ENCODE results near the gene PDZRN4. TPM values are rescaled to one million over a fixed set of nuclear protein-coding genes. Genes with fewer than 3 reads are reported as not detected.

The PDZRN4 gene
- total RNA-seq, 2 donors from 2014 or later: 0.34 to 0.50 TPM

DNA sequence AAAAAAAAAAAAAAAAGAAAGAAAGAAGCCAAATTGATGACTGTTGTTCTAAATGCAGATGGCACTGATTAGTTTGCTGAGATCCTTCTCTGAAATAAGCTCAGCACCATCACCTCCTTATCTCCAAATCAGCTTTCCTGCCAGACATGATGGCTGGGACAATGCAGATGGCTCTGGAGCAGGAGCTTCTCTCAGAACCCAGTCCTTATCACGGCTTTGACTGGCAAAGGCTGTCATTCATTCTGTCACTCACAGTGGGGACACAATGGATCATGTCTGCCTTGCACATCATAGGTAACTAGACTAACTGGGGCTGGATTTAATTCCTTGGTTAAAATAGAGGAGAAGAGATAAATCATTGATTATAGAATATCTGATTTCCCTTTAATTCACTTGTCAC lies 146.3 kb downstream of the PDZRN4 start:
- ATAC-seq: no peak
- intact Hi-C loops (cut with DNase I): no loop called here
- DNase-seq: no peak

DNA sequence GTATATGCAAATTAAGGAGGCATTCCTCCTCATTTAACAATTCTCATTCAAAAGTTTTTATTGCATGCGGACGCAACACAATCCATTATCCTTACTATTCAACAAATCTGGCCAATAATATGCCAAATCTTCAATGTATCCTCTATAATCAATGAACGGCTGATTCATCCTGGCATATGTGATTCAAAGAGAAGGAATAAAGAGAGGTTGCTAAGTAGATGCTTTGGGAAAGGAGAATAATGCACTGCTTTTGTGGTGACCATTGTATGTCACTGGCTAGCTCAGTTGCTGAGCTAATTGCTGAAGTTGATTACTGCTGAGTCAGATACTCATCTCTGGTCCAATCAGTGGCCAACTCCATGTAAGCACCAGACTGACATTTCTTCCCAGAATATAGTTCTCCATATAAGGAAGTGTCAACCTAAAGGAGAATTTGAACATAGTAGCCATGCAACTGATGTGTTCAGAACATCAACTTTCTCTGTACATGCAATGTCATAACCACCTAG lies 148.0 kb downstream of the PDZRN4 start:
- DNase-seq (no peak), ATAC-seq (no peak)
- intact Hi-C loops (cut with DNase I): no loop called here

DNA sequence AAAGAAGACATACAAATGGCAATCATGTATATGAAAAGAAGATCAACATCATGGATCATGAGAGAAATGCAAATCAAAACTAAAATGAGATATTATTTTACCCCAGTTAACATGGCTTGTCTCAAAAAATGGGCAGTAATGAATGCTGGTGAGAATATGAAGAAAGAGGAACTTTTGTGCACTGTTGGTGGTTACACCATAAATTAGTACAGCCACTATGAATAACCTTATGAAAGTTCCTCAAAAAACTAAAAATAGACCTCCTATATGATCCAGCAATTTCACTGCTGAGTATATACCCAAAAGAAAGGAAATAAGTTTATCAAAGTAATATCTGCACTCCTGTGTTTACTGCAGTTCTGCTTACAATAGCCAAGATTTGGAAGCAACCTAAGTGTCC lies 151.7 kb downstream of the PDZRN4 start:
- intact Hi-C loops (cut with DNase I): no loop called here
- ATAC-seq (no peak), DNase-seq (no peak)

DNA sequence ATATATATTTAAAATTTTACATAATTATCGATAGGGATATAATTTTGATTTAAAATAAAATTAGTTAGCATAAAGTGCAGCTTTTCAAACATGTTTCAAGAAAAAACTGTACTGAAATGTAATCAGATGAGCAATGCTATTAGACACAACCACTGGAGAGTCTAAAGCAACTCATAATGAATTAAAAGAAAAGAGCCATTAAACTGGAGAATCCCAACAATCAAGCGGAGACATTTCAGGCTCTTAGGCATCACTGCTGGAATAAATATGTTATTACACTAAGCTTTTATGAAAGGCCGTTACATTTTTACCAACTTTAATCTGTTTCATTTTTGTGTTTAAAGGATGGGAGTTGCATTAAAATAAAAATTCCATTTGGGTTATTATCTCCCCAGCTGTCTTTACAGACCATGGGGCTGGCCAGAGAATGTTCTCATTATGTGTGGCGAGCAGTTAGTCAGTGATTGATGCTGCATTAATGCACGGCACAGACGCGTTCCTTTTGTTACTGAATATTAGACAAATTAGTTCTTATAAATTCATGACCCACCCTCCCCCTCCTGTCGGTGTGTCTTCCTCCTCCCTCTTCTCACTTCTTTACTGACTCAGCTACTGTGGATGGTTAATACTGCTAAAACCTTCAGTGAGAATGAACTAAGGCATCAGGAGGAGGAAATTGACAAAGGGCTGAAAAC lies 156.8 kb downstream of the PDZRN4 start:
- no peak for ATAC-seq
- intact Hi-C loops (cut with DNase I): no loop called here
- DNase-seq: no peak

DNA sequence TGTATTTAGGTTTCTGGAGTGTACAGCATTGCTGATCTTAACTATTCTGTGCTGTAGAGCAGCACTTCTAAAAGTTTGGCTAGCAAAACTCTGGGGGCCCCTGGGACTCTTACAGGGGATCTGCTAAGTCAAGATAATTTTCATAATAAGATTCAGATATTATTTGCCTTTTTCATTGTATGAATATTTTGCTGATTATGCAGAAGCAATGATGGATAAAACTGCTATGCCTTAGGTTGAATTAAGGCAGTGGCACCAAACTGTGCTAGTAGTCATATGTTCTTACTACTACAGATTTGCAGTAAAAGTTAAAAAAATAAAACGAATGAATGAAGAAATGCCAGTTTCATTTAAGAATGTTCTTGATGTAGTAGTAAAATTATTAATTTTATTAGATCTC lies 160.1 kb downstream of the PDZRN4 start:
- ATAC-seq: no peak
- intact Hi-C loops (cut with DNase I): no loop called here

DNA sequence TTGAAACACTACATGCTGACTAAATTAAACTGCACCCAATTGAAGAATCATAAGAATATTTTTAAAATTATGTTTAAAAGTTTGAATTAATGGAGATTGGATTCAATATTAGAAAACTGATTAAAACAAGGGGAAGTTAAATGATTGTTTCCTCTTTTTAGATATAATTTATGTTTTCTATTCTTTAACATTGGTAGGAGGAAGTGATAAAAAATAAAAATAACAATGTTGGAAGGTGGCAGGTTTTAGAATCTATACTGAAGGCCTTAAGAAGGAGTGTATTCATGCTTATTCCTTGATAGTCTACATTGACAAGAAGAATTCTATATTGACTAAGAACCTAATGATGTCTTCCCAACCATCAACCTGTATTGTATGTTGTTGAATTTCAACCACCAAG lies 168.1 kb downstream of the PDZRN4 start:
- no peak for DNase-seq
- intact Hi-C loops (cut with DNase I): no loop called here
- no peak for ATAC-seq

More for the DNA sequence above, 160.1 kb downstream of the PDZRN4 start:
- no peak for DNase-seq

DNA sequence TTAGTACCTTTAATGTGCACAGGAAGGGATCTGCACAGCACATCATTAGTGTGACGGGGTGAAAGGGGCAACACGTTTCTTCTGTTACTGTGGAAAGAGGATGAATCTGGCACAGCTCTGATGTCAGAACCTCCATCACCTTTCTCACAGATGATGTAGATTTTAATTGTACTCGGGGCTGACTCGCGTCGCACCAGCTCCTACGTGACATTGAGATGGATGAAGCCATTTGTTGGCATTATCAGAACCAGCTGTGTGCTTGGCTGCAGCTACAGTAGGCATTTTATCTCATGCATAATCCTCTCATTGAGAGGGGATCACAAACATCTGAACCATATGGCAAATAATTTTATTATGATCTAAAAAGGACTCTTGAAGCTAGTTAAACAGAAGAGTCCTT lies 173.6 kb downstream of the PDZRN4 start:
- no peak for ATAC-seq
- intact Hi-C loops (cut with DNase I): no loop called here
- no peak for DNase-seq

DNA sequence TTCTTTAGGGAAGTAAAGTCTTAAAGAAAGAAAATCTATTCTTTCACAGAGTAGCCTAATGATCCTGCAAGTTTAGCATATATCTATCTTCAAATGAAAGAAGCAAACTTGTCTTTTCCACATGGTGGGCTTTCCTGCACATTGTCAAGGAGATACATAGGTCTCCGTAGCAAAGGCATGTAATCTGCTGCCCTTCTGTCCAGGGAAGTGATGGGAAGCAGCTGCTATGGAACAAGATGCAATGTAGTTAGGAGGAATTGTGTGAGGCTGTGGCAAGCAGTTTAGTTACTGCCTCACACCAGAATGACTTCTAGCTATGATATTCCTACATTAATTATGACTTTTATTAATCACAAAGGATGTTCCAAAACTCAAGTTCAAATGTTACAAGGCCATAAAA lies 174.4 kb downstream of the PDZRN4 start:
- intact Hi-C loops (cut with DNase I): no loop called here
- ATAC-seq (no peak), DNase-seq (no peak)

DNA sequence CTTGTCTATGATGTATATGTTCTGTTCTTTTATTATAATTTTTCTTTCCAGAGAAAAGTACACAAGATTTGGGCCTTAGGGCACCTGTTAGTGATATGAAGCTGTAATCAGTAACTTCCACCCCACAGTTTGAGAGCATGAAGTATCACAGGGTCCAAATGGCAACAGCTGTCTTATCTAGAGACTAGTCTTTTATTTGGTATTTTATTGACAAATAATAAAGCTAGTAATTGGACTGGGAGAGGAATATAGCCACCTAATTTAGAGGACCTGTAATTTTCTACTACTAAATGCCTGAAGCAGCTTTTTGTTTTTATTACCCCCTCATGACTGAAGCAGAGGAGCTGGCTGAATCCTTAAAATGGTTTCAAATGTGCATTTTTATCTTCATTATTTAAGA lies 174.8 kb downstream of the PDZRN4 start:
- DNase-seq: no peak
- no peak for ATAC-seq
- intact Hi-C loops (cut with DNase I): no loop called here

DNA sequence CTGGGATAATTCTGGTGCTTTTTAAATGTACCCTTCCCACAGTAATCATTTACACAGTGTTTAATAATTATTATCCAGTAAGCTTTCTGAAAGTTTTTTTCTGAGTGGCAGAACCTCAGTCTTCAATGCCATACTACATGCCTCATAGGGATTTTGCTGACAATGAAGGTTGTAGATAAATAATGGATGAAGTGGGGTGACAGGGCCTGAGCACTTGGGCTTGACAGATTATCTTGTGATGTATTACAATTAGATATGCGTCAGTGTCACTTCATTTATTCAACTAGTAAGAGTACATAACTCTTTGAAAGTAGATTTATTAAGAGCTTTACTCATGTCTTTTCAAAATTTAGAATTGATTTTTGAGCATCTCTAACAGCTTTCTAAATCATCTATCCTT lies 176.1 kb downstream of the PDZRN4 start:
- intact Hi-C loops (cut with DNase I): no loop called here
- ATAC-seq: no peak
- DNase-seq: no peak

DNA sequence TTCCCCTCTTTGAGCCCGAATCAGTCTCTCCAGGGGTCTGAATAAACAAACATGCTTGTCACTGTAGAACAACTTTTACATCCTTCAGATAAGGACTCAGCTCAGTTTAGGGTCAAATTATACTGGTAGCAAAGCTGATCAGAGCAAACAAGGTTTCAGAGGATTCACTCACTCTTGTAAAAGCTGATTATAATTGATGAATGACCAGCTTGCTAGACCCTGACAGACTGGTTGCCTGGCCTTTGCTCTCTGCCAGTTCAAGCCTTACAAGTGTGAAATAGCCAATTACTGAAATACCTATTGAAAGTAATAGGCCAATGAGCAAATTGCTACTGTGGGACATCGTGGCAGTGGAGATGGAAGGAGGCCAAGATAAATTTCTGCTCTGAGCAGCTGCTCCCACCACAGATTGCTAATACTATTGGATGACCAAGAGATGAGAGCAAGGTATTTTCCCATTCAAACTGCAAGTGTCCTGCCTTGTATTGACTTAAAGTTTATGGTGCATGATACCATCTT lies 177.6 kb downstream of the PDZRN4 start:
- ATAC-seq (no peak), DNase-seq (no peak)
- intact Hi-C loops (cut with DNase I): no loop called here

DNA sequence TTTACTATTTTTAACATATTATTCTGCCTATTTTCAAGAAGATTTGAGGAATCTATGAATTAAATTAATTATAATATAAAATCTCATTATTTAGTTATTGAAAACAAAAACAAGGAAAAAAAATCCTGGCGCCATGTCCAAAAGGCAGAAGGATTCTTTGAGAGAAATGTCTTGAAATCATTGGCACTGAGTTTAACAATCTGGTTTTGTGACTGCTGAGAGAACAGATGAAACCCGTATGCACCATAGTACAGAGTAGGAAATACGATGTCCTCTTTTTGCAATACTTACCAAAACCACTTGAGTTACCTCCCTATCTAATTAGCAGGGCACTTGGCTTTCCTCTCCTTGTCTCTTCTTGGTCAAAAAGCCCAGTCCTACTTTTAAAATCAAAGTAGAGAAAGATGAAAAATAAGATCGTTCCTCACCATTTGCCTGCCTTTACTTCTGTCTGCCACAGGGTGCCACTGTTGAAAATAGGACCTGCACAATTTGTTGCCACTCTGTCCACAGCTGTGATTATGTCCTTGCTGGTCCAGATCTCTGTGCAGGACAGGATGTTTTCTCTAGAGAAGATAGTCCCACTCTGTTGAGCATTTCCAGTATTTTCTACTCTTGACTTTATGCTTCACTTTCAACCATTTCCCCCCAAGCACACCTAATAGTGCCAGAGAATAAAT lies 179.7 kb downstream of the PDZRN4 start:
- intact Hi-C loops (cut with DNase I): no loop called here
- DNase-seq (no peak), ATAC-seq (no peak)

DNA sequence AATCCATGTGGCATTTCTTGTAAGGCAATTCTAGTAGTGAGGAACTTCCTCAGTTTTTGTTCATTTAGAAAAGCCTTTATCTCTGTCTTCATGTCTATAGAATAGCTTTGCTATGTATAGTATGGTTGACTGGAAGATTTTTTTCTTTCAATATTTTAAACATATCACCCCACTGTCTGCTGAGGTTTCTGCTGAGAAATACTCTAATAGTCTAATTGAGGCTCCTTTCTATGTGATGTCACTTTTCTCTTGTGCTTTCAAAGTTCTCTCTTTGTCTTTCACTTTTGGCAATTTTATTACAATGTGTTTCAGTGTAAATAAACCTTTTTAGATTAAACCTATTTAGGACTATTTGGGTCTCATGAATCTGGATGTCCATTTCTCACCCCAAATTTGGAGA lies 192.8 kb downstream of the PDZRN4 start:
- ATAC-seq (no peak), DNase-seq (no peak)
- intact Hi-C loops (cut with DNase I): no loop called here

DNA sequence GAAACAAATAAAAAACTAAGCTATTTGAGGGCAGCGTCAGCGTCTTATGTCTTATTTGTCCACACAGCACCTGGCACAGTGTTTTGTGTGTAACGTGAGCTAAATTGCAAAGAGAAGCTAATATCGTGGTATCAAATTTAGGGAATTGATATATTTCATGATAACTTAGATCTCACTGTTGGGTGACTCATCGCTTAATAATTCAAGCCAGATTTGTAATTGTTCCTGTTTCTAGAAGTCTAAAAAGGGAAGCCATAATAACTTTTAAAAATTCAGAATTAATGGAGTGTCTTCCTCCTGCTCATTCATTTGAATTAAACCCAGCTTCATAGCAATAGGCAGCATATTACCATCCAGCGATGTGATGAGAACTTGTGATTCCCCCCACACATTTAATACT lies 214.7 kb downstream of the PDZRN4 start:
- no peak for DNase-seq
- intact Hi-C loops (cut with DNase I): no loop called here
- ATAC-seq: no peak

DNA sequence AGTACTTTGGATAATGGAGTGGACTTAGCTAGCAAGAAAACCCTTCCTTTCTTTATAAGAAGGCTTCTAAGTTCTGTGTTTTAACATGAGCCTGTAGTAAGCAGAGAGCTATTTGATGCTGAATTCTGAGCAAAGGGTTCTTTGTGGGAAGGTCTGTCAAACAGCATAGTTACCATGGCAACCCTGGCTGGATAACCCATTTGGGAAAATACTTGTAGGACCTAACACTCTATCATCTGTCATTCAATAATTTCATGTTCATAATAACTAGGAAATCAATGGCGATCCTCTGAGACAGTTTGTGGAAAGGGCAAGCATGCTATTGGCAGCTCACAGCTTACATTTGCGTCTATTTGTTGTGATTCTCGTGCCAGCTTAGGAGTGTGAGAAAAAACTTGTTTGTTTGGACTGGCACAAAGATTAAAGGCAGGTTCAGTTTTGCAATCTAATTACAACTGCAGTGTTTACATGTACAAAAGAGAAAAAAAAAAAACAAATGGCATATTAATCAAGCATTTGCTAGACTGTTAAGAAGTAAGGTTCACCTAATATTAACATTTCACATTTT lies 219.2 kb downstream of the PDZRN4 start:
- intact Hi-C loops (cut with DNase I): no loop called here
- DNase-seq: no peak
- ATAC-seq: no peak

DNA sequence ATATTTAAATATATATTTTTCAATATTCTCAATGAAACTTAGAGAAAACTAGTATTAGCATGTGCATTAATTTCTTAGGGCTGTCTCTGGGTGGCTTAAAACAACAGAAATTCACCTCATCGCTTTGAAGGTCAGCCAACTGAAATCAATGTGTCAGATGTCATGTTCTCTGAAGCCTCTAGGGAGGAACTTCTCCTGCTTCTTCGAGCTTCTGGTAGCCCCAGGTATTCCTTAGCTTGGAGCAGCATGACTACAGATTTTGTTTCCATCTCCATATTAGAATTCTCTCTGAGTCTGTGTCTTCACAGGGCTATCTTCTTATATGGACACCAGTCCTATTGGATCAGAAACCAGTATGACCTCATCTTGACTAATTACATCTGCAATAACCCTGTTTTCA lies 221.5 kb downstream of the PDZRN4 start:
- intact Hi-C loops (cut with DNase I): no loop called here
- ATAC-seq: no peak
- no peak for DNase-seq

DNA sequence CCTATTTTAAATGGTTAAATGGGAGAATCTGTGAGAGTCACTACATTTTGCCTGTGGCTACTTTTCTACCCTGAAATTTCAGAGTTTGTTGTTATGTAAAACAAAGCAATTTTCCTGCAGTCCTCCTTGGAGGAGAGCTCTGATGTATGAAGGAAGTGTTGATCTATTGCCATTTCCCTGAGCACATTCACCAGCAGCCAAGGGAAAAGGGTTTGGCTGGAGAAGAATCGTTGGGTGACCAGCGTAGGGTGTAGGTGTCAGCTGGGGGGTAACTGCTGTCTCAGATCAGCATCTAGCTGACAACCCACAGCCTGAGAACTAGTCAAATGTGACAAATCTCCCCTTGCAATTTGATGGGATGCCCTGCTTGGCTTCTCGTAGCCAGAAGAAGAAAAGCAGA lies 230.5 kb downstream of the PDZRN4 start:
- ATAC-seq (no peak), DNase-seq (no peak)
- intact Hi-C loops (cut with DNase I): no loop called here

DNA sequence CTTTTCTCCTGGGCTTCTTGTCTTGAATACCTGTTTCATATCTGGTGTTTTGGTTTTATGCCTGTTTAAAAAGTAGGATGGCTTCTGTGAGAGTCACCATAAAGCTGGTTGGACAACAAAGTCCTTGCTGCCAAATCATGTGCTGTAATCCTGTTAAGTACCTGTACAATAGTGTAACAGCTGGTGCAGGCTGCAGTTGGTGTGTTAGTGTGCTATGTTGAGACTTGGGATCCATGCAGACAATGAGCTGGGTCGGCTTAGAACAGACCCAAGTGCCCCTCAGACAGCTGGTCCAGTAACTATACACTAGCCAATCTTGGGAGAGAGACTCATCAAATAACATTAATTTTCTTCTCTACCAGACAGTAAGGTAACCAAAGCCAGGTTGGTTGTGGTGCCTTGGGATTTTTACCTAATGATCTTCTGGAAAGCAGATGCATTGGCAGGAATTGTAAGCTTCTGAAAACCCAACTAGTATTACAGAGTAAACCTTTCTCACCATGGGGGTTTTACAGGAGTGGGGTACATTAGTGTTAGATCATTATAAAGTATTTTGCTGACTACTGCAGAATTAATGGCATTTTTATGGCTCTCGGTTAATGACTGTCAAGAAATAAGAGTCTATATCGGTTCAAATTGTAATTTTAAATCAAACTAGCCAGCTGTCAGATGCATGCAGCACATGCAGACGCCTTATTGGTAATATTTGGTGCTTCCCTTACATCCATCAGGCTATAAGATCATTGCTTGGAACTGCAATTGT lies 231.2 kb downstream of the PDZRN4 start:
- intact Hi-C loops (cut with DNase I): no loop called here
- no peak for DNase-seq
- ATAC-seq: no peak

DNA sequence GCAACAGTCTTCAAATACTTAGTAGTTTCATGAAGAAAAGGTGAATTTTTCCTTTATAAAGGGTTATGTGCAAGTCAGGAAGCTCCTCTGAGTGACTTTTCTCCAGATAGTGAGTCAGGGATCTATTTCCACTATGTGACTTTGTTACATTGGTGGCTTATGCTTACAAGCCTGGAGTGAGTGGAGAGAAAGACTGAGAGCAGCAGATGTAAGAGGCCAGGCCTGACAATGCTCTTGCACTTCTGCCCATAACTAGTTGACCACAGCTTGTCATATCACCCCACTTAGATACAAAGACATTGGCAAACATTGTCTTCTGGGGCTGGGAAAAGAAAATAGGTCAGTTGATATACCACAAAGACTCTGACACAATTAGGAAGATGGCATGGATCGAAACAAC lies 236.5 kb downstream of the PDZRN4 start:
- DNase-seq (no peak), ATAC-seq (no peak)
- intact Hi-C loops (cut with DNase I): no loop called here

DNA sequence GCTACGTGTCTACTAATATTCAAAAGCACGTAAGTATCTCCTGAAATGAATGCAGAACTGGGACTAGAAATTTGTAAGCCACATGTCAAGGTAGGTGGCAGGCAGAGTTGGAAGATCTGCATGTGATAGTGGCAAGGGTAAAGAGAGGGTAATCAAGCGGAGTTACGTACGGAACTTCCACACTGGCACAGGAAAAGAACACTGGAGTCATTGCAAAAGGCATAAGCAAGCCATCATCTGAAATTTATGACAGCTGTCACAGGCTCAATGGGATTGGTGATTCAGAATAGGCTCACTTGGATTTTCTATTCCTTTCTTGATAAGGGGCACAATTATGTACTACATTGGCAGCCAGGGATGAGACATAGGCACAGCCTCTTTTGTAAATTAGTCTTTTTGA lies 245.3 kb downstream of the PDZRN4 start:
- DNase-seq (no peak), ATAC-seq (no peak)
- intact Hi-C loops (cut with DNase I): no loop called here

Data from left cardiac atrium (tissue), 4 donors.